GM23338 (cell line): ENCODE data around the gene TRPM7. TPM values are rescaled to one million over a fixed set of nuclear protein-coding genes. Genes with fewer than 3 reads are reported as not detected.
"Not testable (repeated sequence)": the region's sequence is repeated elsewhere in the genome, so short reads cannot be mapped to it uniquely, and the experiment has no call there.

Experiments used
- ATAC-seq: fragments of 200-7000 bp; cut with Tn5 transposase; 3 replicates; pipeline ENCODE4 v1.9.1; 2020
- DNase-seq: peaks from one replicate; pipeline ENCODE4 v3.0.0-alpha.2; 2015; ENCODE audit warnings: low spot score
- H2AFZ ChIP-seq: fragments of 200-600 bp; sonication (generic); 2 replicates; pipeline ENCODE4 v1.8.0; 2016; ENCODE audit warnings: antibody characterized with exemption, mild to moderate bottlenecking, moderate library complexity
- H3F3A ChIP-seq: fragments of 200-600 bp; sonication (generic); replicated peaks from 2 replicates; pipeline ENCODE4 v1.8.0; 2017; ENCODE audit warnings: antibody characterized with exemption, mixed run types, low read depth
- H3K27ac ChIP-seq: fragments of 200-600 bp; sonication (generic); 2 replicates; pipeline ENCODE4 v1.6.1; 2016; ENCODE audit warnings: low read depth
- H3K27me3 ChIP-seq: fragments of 200-600 bp; sonication (generic); 2 replicates; pipeline ENCODE4 v1.8.0; 2016; ENCODE audit warnings: mild to moderate bottlenecking, mixed run types, moderate library complexity; ENCODE audit not compliant: insufficient read depth
- H3K36me3 ChIP-seq: fragments of 200-600 bp; sonication (generic); 2 replicates; pipeline ENCODE4 v1.8.0; 2016; ENCODE audit warnings: mild to moderate bottlenecking; ENCODE audit not compliant: insufficient read depth
- H3K4me1 ChIP-seq: fragments of 200-600 bp; sonication (generic); 2 replicates; pipeline ENCODE4 v1.8.0; 2016; ENCODE audit warnings: mild to moderate bottlenecking, moderate library complexity; ENCODE audit not compliant: insufficient read depth
- H3K4me2 ChIP-seq: fragments of 200-600 bp; sonication (generic); 2 replicates; pipeline ENCODE4 v1.7.1; 2017; ENCODE audit warnings: mixed run types
- H3K4me3 ChIP-seq: fragments of 200-600 bp; sonication (generic); 2 replicates; pipeline ENCODE4 v1.6.1; 2016; ENCODE audit warnings: mixed run types
- H3K79me2 ChIP-seq: fragments of 200-600 bp; sonication (generic); replicated peaks from 2 replicates; pipeline ENCODE4 v1.8.0; 2017; ENCODE audit warnings: mild to moderate bottlenecking; ENCODE audit not compliant: insufficient read depth
- H3K9me2 ChIP-seq: fragments of 200-600 bp; sonication (generic); 2 replicates; pipeline ENCODE4 v1.8.0; 2017; ENCODE audit not compliant: insufficient read depth
- H4K20me1 ChIP-seq: fragments of 200-600 bp; sonication (generic); replicated peaks from 2 replicates; pipeline ENCODE4 v1.8.0; 2017; ENCODE audit warnings: mild to moderate bottlenecking; ENCODE audit not compliant: insufficient read depth
- H3K27ac Mint-ChIP-seq: 2 replicates; pipeline ENCODE4 v1.8.0; 2020; ENCODE audit warnings: inconsistent platforms, mild to moderate bottlenecking, moderate library complexity, mixed read lengths
- H3K27me3 Mint-ChIP-seq: 3 replicates; pipeline ENCODE4 v1.8.0; 2022; ENCODE audit warnings: low read depth, mild to moderate bottlenecking, moderate library complexity, mixed read lengths, inconsistent platforms; ENCODE audit not compliant: insufficient read depth, poor library complexity
- H3K36me3 Mint-ChIP-seq: 3 replicates; pipeline ENCODE4 v1.8.0; 2021; ENCODE audit warnings: low read depth, mild to moderate bottlenecking, inconsistent platforms, moderate library complexity, mixed read lengths
- H3K4me1 Mint-ChIP-seq: 3 replicates; pipeline ENCODE4 v1.8.0; 2020; ENCODE audit warnings: mild to moderate bottlenecking, inconsistent platforms, mixed read lengths
- H3K4me3 Mint-ChIP-seq: 3 replicates; pipeline ENCODE4 v1.8.0; 2021; ENCODE audit warnings: moderate library complexity, mild to moderate bottlenecking, inconsistent platforms, mixed read lengths
- H3K9me3 Mint-ChIP-seq: 3 replicates; pipeline ENCODE4 v1.8.0; 2020; ENCODE audit warnings: moderate library complexity, mild to moderate bottlenecking, inconsistent platforms, mixed read lengths
- EZH2phosphoT487 ChIP-seq: fragments of 200-600 bp; sonication (generic); IDR thresholded peaks from one replicate; pipeline ENCODE4 v1.8.1; 2018; ENCODE audit warnings: antibody characterized with exemption; ENCODE audit not compliant: unreplicated experiment
- JUNB ChIP-seq: IDR thresholded peaks from one replicate; pipeline ENCODE4 v1.6.1; 2016; ENCODE audit warnings: antibody characterized with exemption; ENCODE audit not compliant: unreplicated experiment
- POLR2AphosphoS5 ChIP-seq: IDR thresholded peaks from 2 replicates; pipeline ENCODE4 v1.6.1; 2016; ENCODE audit warnings: antibody characterized with exemption, low read depth
- STAT1 ChIP-seq: IDR thresholded peaks from one replicate; pipeline ENCODE4 v1.6.1; 2016; ENCODE audit warnings: antibody characterized with exemption; ENCODE audit not compliant: unreplicated experiment
- ZNF331 ChIP-seq: fragments of 250-450 bp; sonication (Bioruptor Pico); IDR thresholded peaks from 2 replicates; pipeline ENCODE4 v1.5.0; 2020; ENCODE audit warnings: low read depth, mild to moderate bottlenecking, moderate library complexity
- polyA plus RNA-seq: library from polyadenylated mRNA; unstranded; fragments of >200 nt; fragmentation: Nextera tagmentation; extraction: Ambion mirVana; gene quantifications from 2 replicates; pipeline ENCODE4 v1.2.1, GENCODE V29; 2016
- total RNA-seq: library from RNA; depleted of rRNA; stranded (reverse); fragments of >200 nt; shearing (Covaris generic); gene quantifications from 2 replicates; pipeline ENCODE4 v1.2.3, GENCODE V29; 2014
- TF ChIP-seq, protein P1 (sequence below), 2 experiments: fragments of 200-600 bp in 1 of 2; sonication (generic) in 1 of 2; conservative IDR thresholded peaks; 2 replicates each; pipeline versions ENCODE4 v1.5.1 to v1.6.1; 2016 to 2017; ENCODE audit warnings: antibody characterized with exemption in 2 of 2, low read depth in 2 of 2, mild to moderate bottlenecking in 2 of 2, moderate library complexity in 1 of 2
- TF ChIP-seq, protein P2 (sequence below): IDR thresholded peaks from 2 replicates; pipeline ENCODE4 v1.6.1; 2016; ENCODE audit warnings: antibody characterized with exemption
- TF ChIP-seq, protein P3 (sequence below): IDR thresholded peaks from one replicate; pipeline ENCODE4 v1.6.1; 2018; ENCODE audit warnings: antibody characterized with exemption; ENCODE audit not compliant: unreplicated experiment

TRPM7 gene
- total and polyA plus RNA-seq, 2 experiments from 2014 or later, result 8.3 to 41.0 TPM

DNA sequence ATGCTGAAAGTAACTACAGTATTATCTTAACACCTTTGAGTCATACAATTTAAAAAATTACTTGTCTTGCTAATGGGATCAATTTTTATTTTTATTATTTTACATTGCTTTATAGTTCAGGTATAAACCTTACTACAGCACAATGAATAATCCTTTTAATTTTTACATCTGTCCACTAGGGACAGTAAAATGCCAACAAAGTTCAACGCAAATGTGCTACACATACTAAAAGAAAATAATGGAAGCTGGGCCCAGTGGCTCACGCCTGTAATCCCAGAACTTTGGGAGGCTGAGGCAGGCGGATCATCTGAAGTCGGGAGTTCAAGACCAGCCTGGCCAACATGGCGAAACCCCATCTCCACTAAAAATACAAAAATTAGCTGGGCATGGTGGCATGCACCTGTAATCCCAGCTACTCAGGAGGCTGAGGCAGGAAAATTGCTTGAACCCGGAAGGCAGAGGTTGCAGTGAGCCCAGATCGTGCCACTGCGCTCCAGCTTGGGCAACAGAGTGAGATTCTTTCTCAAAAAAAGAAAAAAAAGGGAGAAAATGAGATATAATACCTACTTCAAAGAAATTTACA is 64.1 kb downstream of the TRPM7 start:
- H3K27me3 ChIP-seq, H3K4me1 Mint-ChIP-seq, H3K9me3 Mint-ChIP-seq, H3K79me2 ChIP-seq, H3K4me3 Mint-ChIP-seq, H3K9me2 ChIP-seq, ATAC-seq, H3K36me3 ChIP-seq, H3K27ac Mint-ChIP-seq, H3K4me3 ChIP-seq, H3K27me3 Mint-ChIP-seq, H3K4me2 ChIP-seq, H2AFZ ChIP-seq, H3K27ac ChIP-seq, H3K4me1 ChIP-seq, H3F3A ChIP-seq, H4K20me1 ChIP-seq: not testable (repeated sequence)
- TF ChIP-seq, protein P1, sequence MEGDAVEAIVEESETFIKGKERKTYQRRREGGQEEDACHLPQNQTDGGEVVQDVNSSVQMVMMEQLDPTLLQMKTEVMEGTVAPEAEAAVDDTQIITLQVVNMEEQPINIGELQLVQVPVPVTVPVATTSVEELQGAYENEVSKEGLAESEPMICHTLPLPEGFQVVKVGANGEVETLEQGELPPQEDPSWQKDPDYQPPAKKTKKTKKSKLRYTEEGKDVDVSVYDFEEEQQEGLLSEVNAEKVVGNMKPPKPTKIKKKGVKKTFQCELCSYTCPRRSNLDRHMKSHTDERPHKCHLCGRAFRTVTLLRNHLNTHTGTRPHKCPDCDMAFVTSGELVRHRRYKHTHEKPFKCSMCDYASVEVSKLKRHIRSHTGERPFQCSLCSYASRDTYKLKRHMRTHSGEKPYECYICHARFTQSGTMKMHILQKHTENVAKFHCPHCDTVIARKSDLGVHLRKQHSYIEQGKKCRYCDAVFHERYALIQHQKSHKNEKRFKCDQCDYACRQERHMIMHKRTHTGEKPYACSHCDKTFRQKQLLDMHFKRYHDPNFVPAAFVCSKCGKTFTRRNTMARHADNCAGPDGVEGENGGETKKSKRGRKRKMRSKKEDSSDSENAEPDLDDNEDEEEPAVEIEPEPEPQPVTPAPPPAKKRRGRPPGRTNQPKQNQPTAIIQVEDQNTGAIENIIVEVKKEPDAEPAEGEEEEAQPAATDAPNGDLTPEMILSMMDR (conservative IDR thresholded peaks at IDR 0.05; ENCODE audit: low read depth in 2 of 2), result peak in 1 of 2 experiments; percentile 48; a peak in 2 of 4 replicates
- DNase-seq, result peak; percentile 23
- peaks cover 31% of the 10 kb centered on the region for H3K36me3 Mint-ChIP-seq

DNA sequence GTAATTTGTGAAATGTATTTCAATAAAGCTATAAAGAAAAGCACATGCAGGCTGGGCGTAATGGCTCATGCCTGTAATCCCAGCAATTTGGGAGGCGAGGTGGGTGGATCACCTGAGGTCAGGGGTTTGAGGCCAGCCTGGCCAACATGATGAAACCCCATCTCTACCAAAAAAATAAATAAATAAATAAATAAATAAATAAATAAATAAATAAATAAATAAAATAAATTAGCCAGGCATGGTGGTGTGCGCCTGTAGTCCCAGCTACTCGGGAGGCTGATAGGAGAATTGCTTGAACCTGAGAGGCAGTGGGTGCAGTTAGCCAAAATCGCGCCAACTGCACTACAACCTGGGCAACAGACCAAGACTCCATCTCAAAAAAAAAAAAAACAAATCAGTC is 69.6 kb downstream of the TRPM7 start:
- DNase-seq, H3K4me3 Mint-ChIP-seq, H3F3A ChIP-seq, H3K4me1 Mint-ChIP-seq, H2AFZ ChIP-seq, H3K79me2 ChIP-seq, H3K4me1 ChIP-seq, H3K27ac Mint-ChIP-seq, H3K9me3 Mint-ChIP-seq, H3K27me3 Mint-ChIP-seq, H3K27me3 ChIP-seq, H3K27ac ChIP-seq, ATAC-seq, H3K4me3 ChIP-seq, H3K9me2 ChIP-seq, H4K20me1 ChIP-seq, H3K4me2 ChIP-seq: not testable (repeated sequence)
- H3K36me3 Mint-ChIP-seq, result peaks cover 36% of the 10 kb centered on the region
- peaks cover 17% of the 10 kb centered on the region for H3K36me3 ChIP-seq

DNA sequence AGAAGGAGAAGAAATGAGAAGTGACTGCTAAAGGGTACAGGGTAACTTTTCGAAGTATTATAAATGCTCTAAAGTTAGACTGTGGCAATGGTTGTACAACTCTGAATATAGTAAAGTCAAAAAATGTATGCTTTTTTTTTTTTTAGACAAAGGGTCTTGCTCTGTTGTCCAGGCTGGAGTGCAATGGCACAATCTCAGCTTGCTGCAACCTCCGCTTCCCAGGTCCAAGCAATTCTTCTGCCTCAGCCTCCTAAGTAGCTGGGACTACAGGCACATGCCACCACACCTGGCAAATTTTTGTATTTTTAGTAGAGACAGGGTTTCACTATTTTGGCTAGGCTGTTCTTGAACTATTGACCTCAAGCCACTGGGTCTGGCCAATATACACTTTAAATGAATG is 70.0 kb downstream of the TRPM7 start:
- not testable (repeated sequence) for H3K4me3 Mint-ChIP-seq, H3K4me1 Mint-ChIP-seq, H3K27ac ChIP-seq, H3K79me2 ChIP-seq, H3K4me3 ChIP-seq, H3K27ac Mint-ChIP-seq, H3K9me2 ChIP-seq, H3F3A ChIP-seq, ATAC-seq, H3K9me3 Mint-ChIP-seq, H3K4me2 ChIP-seq, H3K27me3 ChIP-seq, H2AFZ ChIP-seq, H3K4me1 ChIP-seq, H3K27me3 Mint-ChIP-seq, DNase-seq, H4K20me1 ChIP-seq
- H3K36me3 ChIP-seq, result peaks cover 15% of the 10 kb centered on the region
- peaks cover 35% of the 10 kb centered on the region for H3K36me3 Mint-ChIP-seq

DNA sequence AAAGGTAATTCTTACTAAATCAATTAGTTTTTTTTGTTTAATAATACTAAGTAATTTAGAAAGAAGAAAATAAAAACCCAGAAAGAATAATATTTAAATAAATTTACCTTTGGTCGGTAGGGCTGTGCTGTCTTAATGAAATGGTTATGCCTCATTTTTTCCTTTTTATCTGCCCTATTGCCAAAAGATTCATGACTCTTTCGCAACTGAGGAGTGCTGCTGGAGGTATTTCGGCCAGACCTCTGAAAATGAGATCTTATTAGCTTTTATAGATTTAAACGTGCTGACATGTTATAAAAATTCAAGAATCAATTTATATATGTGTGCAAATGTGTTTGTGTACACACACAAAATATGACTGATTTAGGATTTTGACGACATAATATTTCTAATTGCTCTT is 73.0 kb downstream of the TRPM7 start:
- TF ChIP-seq, protein P2, sequence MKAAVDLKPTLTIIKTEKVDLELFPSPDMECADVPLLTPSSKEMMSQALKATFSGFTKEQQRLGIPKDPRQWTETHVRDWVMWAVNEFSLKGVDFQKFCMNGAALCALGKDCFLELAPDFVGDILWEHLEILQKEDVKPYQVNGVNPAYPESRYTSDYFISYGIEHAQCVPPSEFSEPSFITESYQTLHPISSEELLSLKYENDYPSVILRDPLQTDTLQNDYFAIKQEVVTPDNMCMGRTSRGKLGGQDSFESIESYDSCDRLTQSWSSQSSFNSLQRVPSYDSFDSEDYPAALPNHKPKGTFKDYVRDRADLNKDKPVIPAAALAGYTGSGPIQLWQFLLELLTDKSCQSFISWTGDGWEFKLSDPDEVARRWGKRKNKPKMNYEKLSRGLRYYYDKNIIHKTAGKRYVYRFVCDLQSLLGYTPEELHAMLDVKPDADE, result no peak
- TF ChIP-seq EZH2phosphoT487 (no peak), JUNB (no peak), ZNF331 (CRISPR knock-in tag) (no peak), POLR2AphosphoS5 (no peak), STAT1 (no peak)
- TF ChIP-seq, protein P3, sequence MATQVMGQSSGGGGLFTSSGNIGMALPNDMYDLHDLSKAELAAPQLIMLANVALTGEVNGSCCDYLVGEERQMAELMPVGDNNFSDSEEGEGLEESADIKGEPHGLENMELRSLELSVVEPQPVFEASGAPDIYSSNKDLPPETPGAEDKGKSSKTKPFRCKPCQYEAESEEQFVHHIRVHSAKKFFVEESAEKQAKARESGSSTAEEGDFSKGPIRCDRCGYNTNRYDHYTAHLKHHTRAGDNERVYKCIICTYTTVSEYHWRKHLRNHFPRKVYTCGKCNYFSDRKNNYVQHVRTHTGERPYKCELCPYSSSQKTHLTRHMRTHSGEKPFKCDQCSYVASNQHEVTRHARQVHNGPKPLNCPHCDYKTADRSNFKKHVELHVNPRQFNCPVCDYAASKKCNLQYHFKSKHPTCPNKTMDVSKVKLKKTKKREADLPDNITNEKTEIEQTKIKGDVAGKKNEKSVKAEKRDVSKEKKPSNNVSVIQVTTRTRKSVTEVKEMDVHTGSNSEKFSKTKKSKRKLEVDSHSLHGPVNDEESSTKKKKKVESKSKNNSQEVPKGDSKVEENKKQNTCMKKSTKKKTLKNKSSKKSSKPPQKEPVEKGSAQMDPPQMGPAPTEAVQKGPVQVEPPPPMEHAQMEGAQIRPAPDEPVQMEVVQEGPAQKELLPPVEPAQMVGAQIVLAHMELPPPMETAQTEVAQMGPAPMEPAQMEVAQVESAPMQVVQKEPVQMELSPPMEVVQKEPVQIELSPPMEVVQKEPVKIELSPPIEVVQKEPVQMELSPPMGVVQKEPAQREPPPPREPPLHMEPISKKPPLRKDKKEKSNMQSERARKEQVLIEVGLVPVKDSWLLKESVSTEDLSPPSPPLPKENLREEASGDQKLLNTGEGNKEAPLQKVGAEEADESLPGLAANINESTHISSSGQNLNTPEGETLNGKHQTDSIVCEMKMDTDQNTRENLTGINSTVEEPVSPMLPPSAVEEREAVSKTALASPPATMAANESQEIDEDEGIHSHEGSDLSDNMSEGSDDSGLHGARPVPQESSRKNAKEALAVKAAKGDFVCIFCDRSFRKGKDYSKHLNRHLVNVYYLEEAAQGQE, result no peak
- H3K4me3 Mint-ChIP-seq, result no peak overlapping the region
- no peak for ATAC-seq

More for the DNA sequence above, 73.0 kb downstream of the TRPM7 start:
- H3F3A ChIP-seq, result no peaks in the 10 kb centered on the region
- no peaks in the 10 kb centered on the region for H3K9me2 ChIP-seq
- H2AFZ ChIP-seq, result no peak overlapping the region
- no peak overlapping the region for H3K27ac Mint-ChIP-seq
- no peaks in the 10 kb centered on the region for H3K9me3 Mint-ChIP-seq
- no peaks in the 10 kb centered on the region for H3K79me2 ChIP-seq
- H4K20me1 ChIP-seq, result 0 out of 2 replicates have a peak, but pooled peaks cover 3% of the 10 kb centered on the region
- no peak for DNase-seq
- peaks cover 1% of the 10 kb centered on the region for H3K27me3 Mint-ChIP-seq
- H3K4me1 ChIP-seq, result no peaks in the 10 kb centered on the region
- no peak overlapping the region for H3K4me2 ChIP-seq
- no peak overlapping the region for H3K27ac ChIP-seq
- H3K36me3 ChIP-seq, result peaks cover 17% of the 10 kb centered on the region
- H3K4me1 Mint-ChIP-seq, result no peaks in the 10 kb centered on the region
- no peaks in the 10 kb centered on the region for H3K27me3 ChIP-seq
- H3K36me3 Mint-ChIP-seq, result peaks cover 28% of the 10 kb centered on the region
- no peak overlapping the region for H3K4me3 ChIP-seq
